Progenitor cell of endocrine pancreas (in vitro differentiated cells): Measurements from ENCODE around the gene LRRC51. TPM values are rescaled to one million over a fixed set of nuclear protein-coding genes. Genes with fewer than 3 reads are reported as not detected.
"Not testable (repeated sequence)": the region's sequence is repeated elsewhere in the genome, so short reads cannot be mapped to it uniquely, and the experiment has no call there.

Experiments
- DNase-seq: peaks from one replicate; pipeline ENCODE4 v3.0.0; 2021; ENCODE audit warnings: low spot score; ENCODE audit not compliant: unreplicated experiment
- H3K27ac Mint-ChIP-seq: 2 replicates; pipeline ENCODE4 v1.8.0; 2021; ENCODE audit warnings: mild to moderate bottlenecking, moderate library complexity, mixed read lengths
- H3K27me3 Mint-ChIP-seq: 2 replicates; pipeline ENCODE4 v1.8.0; 2021; ENCODE audit warnings: mixed read lengths
- H3K36me3 Mint-ChIP-seq: 2 replicates; pipeline ENCODE4 v1.8.0; 2022; ENCODE audit warnings: mixed read lengths; ENCODE audit not compliant: insufficient read depth
- H3K4me1 Mint-ChIP-seq: 2 replicates; pipeline ENCODE4 v1.8.0; 2021; ENCODE audit warnings: low read depth, mixed read lengths
- H3K4me3 Mint-ChIP-seq: 2 replicates; pipeline ENCODE4 v1.8.0; 2021; ENCODE audit warnings: low read depth, mild to moderate bottlenecking, moderate library complexity, mixed read lengths
- H3K9me3 Mint-ChIP-seq: 2 replicates; pipeline ENCODE4 v1.8.0; 2021; ENCODE audit warnings: low read depth, mixed read lengths
- total RNA-seq: library from RNA; stranded (reverse); gene quantifications from 2 replicates; pipeline ENCODE4 v1.2.1, GENCODE V29; 2021
- TF ChIP-seq, protein P1 (sequence below): fragments of 200-600 bp; sonication (generic); IDR thresholded peaks from one replicate; pipeline ENCODE4 v1.5.0; 2021; ENCODE audit warnings: antibody characterized with exemption, mild to moderate bottlenecking; ENCODE audit not compliant: unreplicated experiment

The LRRC51 gene
- total RNA-seq, 1 donor from 2014 or later, result 14.9 TPM

DNA sequence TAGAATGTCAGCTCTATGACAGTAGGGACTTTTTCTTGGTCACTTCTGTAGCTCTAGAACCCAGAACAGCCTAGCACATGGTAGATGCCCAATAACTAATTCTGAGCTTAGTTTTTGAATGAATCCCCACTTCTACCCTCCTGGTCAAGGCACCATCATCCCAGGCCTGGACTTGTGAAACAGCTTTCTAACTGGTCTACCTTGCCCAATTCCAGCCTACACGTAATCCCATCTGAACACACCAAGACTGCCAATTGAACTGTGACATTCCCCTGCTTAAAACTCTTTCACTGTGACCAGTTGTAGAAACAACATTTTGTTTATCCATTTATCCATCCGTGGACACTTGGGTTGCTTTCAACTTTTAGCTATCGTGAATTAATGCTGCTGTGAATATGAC is 48.7 kb downstream of the LRRC51 start:
- TF ChIP-seq, protein P1, sequence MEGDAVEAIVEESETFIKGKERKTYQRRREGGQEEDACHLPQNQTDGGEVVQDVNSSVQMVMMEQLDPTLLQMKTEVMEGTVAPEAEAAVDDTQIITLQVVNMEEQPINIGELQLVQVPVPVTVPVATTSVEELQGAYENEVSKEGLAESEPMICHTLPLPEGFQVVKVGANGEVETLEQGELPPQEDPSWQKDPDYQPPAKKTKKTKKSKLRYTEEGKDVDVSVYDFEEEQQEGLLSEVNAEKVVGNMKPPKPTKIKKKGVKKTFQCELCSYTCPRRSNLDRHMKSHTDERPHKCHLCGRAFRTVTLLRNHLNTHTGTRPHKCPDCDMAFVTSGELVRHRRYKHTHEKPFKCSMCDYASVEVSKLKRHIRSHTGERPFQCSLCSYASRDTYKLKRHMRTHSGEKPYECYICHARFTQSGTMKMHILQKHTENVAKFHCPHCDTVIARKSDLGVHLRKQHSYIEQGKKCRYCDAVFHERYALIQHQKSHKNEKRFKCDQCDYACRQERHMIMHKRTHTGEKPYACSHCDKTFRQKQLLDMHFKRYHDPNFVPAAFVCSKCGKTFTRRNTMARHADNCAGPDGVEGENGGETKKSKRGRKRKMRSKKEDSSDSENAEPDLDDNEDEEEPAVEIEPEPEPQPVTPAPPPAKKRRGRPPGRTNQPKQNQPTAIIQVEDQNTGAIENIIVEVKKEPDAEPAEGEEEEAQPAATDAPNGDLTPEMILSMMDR, result no peak
- H3K27me3 Mint-ChIP-seq, result peaks cover 6% of the 10 kb centered on the region
- no peak for DNase-seq
- H3K4me3 Mint-ChIP-seq, result no peak overlapping the region
- H3K4me1 Mint-ChIP-seq, result no peaks in the 10 kb centered on the region
- H3K9me3 Mint-ChIP-seq, result peaks cover 29% of the 10 kb centered on the region
- H3K36me3 Mint-ChIP-seq, result peaks cover 8% of the 10 kb centered on the region
- no peak overlapping the region for H3K27ac Mint-ChIP-seq

DNA sequence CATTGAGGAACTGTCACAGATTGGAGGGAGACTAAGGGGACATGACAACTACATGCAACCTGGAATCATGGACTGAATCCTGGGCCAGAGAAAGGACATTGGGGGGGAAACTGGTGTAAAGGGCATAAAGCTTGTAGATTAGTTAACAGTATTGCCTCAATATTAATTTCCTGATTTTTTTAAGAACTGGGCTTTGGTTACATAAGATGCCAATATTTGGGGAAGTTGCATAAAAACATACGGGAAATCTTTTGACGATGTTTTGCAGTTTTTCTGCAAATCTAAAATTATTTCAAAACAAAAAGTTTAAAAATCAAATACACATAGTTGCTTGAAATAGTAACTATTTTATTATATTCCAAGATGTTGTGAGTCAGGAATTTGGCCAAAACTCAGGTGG is 52.0 kb downstream of the LRRC51 start:
- no peak for DNase-seq
- no peak overlapping the region for H3K27ac Mint-ChIP-seq
- H3K4me1 Mint-ChIP-seq, result no peaks in the 10 kb centered on the region

DNA sequence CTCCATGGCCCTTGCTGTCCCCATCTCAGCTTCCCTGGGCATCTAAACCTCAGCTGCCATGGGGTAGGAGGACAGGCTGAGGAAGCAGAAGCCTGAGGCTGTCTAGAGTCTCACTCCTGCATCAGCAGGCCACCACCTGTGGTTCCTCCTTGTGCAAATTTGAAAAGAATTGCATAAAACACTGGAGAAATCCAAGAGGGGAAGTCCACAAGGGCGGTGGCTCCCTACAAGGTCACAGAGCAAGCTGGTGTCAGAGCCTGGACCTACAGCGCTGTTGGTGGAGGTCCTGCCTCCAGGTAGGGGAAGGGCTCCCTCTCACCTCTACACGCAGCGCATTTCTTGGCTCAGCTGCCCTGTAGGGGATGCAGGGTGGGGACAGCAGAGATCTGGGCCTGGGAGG is 54.8 kb downstream of the LRRC51 start, which contains the start of gene FOLR3:
FOLR3 (plus strand) TSS at position 253 of the 400 bp plus-strand sequence. CDS start 228 bp downstream, outside the sequence.
- DNase-seq, H3K9me3 Mint-ChIP-seq, H3K36me3 Mint-ChIP-seq, H3K27ac Mint-ChIP-seq, H3K27me3 Mint-ChIP-seq, H3K4me1 Mint-ChIP-seq, H3K4me3 Mint-ChIP-seq: not testable (repeated sequence)

More for the DNA sequence above, 52.0 kb downstream of the LRRC51 start:
- TF ChIP-seq, protein P1, result no peak
- H3K9me3 Mint-ChIP-seq, result peaks cover 15% of the 10 kb centered on the region
- H3K36me3 Mint-ChIP-seq, result peaks cover 8% of the 10 kb centered on the region
- no peak overlapping the region for H3K4me3 Mint-ChIP-seq
- H3K27me3 Mint-ChIP-seq, result peaks cover 6% of the 10 kb centered on the region

DNA sequence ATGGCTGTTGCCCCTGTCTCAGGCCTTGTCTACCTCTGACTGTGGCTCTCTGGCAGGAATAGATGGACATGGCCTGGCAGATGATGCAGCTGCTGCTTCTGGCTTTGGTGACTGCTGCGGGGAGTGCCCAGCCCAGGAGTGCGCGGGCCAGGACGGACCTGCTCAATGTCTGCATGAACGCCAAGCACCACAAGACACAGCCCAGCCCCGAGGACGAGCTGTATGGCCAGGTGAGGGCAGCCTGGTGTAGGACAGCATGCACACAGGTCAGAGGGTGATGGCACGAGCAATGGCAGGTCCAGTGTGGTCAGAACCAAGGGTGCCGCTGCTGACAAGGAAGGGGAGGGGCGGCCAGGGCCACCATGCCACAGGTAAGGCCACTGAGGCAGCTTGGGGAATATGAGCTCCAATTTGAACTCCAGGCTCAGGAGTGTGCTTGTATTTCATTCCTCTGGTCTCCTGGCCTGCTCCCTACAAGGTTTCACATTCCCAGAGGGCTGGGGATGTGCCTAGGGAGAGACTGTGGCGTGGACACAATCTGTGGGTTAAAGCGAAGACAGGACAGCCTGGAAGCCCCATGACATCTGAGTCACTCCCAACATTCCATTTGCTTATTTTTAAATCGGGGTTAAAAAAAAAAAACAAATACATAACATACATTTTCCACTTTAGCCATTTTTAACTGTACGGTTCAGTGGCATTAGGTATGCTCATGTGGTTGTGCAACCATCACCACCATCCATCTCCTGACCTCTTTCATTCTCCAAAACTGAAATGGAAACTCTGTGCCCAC is 55.4 kb downstream of the LRRC51 start:
- TF ChIP-seq, protein P1, result no peak
- Mint-ChIP-seq H3K36me3 (no peaks in the 10 kb centered on the region), H3K27me3 (peaks cover 6% of the 10 kb centered on the region), H3K4me1 (peaks cover 1% of the 10 kb centered on the region), H3K4me3 (no peak overlapping the region), H3K27ac (no peak overlapping the region), H3K9me3 (no peaks in the 10 kb centered on the region)
- no peak for DNase-seq

DNA sequence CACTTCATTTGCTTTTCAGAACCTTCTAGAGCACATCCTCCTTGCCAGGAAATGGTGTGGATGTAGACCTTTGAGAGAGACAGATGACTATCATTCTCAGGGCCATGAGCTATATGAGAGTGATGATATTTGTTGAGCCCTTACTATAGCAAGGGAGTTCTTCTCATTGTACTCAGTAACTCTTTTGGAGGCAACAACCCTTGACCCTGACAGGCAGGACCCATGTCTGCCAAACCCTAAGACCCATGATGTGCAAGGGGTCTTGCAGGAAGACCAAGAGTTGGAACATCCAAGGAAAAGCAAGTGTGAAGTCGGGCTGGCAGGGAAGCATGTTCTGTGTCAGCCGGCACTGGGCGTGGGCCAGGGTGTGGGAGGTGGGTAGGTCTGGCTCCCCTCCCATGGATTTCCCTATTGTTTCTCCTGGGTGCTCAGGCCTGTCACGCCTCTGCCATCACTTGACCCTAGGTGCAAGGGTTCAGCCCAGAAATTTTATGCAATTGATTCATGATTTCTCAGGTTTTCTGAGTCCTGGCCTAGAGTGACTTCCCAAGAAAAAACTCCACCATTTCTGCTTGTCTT is 56.1 kb downstream of the LRRC51 start:
- TF ChIP-seq, protein P1, result no peak
- DNase-seq, result no peak
- no peaks in the 10 kb centered on the region for H3K9me3 Mint-ChIP-seq
- H3K27me3 Mint-ChIP-seq, result peaks cover 6% of the 10 kb centered on the region
- peaks cover 1% of the 10 kb centered on the region for H3K4me1 Mint-ChIP-seq
- H3K36me3 Mint-ChIP-seq, result no peaks in the 10 kb centered on the region
- no peak overlapping the region for H3K4me3 Mint-ChIP-seq
- H3K27ac Mint-ChIP-seq, result no peak overlapping the region
